Nucleus accumbens (tissue), 56 donors: ENCODE results near the gene OR10A4.
"Not testable (repeated sequence)": the region's sequence is repeated elsewhere in the genome, so short reads cannot be mapped to it uniquely, and the experiment has no call there.

ENCODE experiments used
- DNase-seq, 56 donors: peaks; one replicate each; lab custom pipeline; 2025; lab: John Stamatoyannopoulos, UW

OR10A4 gene

DNA sequence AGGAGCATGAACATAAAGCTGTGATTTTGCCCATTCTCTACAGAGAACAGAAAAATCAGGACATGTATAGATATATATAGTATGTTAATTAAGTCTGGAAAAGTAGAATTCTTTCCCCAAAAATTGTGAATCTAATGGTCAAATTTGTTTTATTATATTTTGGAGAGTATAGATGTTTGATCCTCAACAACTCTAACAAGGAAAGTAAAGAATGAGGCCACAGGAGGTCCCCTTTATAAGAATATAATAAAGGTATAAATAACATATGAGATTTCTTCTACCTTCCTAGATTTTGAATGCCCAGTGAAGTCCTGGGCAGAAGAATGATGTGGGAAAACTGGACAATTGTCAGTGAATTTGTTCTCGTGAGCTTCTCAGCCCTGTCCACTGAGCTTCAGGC, at the start of gene OR10A4:
OR10A4 (plus strand) TSS at position 301 of the 400 bp plus-strand sequence; CDS start at position 324, 23 bp downstream.
- DNase-seq = no peak

DNA sequence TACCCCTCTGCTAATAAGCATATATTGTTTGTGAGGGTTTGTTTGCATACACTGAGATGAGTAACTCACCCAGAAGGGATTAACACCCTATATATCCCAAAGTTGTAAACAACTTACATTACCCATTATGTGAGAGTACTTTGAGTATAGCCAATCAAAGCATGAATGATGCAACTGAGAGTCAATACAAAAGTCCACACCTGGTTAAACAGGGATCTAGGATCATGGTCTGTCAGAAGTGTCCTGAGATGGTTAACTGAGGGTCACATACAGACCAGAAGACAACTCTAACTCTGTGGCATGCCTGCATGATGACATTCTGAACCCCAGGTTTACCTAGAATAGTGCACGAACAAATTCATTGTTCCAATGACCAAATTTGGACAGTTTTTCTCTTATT, 48.3 kb upstream of the OR10A4 start:
- DNase-seq = no peak

GRCh38 chr11:6833356-6833755, 43.1 kb upstream of the OR10A4 start:
- no peak for DNase-seq

GRCh38 chr11:6834021-6834420, 42.4 kb upstream of the OR10A4 start:
- no peak for DNase-seq

DNA sequence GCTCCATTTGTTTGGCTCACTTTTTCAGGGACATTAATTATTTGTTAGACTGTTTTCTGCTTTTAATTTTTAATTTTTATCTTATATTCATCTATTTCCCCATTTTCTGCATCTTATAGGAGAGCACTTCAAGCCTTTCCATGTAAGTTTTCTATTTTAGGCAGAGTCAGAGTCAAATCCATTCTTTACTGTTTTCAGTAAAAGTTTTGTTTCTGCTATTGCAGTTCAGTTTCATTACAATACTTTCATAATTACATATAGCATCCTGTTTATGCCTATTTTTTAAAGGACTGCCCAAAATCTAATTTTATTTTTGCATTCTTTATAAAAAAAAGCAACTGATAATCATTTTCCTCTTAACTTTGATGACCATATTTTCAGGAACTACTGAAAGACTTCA, 34.7 kb upstream of the OR10A4 start:
- DNase-seq = no peak

- DNase-seq = no peak
Observed at GRCh38 chr11:6843670-6844069, 32.8 kb upstream of the OR10A4 start.

DNA sequence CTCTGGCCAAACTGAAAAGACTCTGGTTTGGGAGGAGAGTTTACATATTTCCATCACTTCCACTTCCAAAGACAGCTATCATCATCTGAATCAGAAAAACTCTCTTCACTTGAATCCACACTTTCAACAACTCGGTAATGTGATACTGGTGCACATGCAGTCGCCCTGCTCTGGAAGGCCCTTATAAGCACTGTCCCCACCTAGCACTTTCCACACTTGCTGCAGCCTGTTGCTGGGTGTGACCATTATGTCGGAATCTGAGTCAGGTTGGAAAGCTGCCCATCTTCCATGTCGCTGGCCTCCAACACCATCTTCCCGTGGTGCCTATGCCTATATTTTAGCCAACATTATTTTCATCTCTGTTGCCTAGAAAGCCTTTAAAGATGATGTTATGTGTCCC, 32.1 kb upstream of the OR10A4 start:
- no peak for DNase-seq

DNA sequence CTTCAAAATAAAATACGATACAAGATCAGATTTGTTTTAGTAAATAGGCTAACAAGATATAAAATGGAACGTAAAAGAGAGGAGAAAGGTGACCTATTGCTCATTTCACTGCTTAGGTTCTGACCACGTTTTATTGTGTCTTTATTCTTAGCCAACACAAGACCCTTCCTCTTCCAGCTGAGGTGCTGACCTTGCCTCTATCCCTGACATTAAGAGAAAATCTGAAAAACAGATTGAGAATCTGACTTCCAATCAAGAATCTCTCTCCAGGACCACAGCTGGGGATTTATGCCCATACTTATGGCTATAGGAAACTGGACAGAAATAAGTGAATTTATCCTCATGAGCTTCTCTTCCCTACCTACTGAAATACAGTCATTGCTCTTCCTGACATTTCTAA, 31.0 kb upstream of the OR10A4 start, which contains the start of gene OR10A5:
OR10A5 (plus strand) TSS at position 301 of the 400 bp plus-strand sequence; CDS start at position 301, 0 bp downstream.
- no peak for DNase-seq

GRCh38 chr11:6850526-6850925, 25.9 kb upstream of the OR10A4 start:
- no peak for DNase-seq

GRCh38 chr11:6854801-6855200, 21.6 kb upstream of the OR10A4 start:
- DNase-seq = not testable (repeated sequence)

- no peak for DNase-seq
Observed at GRCh38 chr11:6855971-6856541, 20.4 kb upstream of the OR10A4 start.

DNA sequence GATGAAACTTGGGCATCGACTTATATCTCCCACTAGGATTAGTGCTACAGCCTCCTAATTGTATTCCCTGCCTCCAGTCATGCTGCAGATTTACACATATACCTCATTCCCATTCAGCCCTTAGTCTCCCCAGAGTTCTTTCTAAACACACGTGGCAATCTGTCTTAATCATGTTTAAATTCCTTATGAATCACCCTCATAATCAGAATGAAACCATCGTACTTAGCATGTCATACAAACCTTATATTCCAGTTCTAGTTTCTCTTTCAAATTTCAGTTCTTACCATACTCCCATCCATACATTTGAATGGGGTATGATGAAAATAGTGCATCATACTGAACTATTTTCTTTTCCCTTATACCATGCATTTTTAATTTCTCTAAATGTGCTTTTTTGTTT, 19.6 kb upstream of the OR10A4 start:
- no peak for DNase-seq

DNA sequence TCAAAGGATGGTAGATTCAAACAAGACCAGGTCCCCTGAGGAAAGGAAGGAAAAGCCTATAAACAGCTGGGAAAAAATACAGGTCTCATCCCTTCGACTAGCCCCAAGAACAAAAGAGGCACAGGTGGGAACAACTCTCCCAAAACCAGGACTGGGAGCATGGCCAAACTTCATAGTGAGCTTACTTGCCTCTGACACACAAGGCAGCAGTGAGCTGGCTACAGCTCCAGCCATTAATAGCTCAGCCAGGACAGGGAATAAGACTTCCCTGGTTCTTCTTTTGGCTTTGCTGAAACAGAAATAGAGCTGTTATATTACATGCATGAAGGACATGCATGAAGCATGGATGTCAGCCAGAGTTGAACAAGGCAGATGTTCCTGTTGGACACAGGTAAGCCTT, 13.5 kb upstream of the OR10A4 start, which contains the start of gene OR10A2:
OR10A2 (plus strand) TSS at position 97 of the 400 bp plus-strand sequence. CDS start 6,698 bp downstream, outside the sequence.
- DNase-seq = no peak

- DNase-seq = peak in 5 of 56 donors; percentile 4 to 41 (median 8)
Observed at GRCh38 chr11:6864438-6864837, 12.0 kb upstream of the OR10A4 start.

GRCh38 chr11:6871278-6871677, 5.1 kb upstream of the OR10A4 start:
- DNase-seq = no peak

DNA sequence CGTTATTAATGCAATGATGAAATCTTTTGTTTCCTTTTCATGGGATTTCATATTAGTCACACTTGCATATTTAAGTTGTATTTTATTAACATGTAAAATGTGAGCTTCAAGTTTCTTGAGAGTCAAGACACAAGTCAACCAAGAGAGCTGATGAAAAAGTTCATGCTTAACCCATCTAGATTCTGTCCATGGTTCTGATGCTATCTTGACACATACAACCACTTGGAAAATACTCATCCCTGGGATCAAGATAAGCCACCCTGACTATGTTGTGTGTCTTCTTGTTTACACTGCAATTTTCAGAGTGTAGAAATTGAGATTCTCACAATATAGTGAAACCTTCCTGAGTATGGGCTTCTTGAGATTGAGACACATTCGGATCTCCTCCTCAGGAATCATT, 664 bp upstream of the OR10A4 start:
- no peak for DNase-seq

- DNase-seq = no peak
Observed at GRCh38 chr11:6876914-6877313, 489 bp downstream of the OR10A4 start.

DNA sequence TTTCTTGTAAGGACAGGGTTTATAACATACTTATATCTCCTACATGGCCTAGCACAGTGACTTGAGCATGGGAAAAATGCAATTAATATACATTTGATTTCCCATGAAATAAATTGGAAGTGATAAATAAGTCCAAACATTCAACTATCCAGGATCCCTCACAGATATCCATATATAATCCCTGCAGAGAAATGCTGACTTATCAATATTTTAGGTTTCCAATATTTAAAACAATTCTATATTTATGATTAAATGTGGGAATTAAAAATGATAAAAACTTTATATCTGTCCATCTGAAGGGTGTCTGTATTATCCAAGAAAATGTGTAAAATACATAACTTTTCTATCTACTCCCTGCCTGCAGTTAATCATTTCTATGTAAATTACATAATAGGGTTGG, 6.3 kb downstream of the OR10A4 start:
- DNase-seq = no peak

DNA sequence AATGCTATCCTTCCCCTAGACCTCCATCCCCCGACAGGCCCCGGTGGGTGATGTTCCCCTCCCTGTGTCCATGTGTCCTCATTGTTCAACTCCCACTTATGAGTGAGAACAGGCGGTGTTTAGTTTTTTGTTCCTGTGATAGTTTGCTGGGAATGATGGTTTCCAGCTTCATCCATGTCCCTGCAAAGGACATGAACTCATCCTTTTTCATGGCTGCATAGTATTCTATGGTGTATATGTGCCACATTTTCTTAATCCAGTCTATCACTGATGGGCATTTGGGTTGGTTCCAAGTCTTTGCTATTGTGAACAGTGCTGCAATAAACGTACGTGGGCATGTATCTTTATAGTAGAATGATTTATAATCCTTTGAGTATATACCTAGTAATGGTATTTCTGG, 11.3 kb downstream of the OR10A4 start:
- DNase-seq = not testable (repeated sequence)

DNA sequence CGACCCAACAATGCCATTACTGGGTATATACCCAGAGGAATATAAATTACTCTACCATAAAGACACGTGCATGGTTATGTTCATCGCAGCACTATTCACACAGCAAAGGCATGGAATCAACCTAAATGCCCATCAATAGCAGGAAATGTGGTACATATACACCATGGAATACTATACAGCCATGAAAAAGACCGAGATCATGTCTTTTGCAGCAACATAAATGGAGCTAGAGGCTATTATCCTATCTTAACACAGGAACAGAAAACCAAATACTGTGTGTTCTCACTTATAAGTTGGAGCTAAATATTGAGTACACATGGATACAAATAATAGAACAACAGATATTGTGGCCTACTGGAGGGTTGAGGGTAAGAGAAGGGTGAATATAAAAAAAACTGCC, 12.4 kb downstream of the OR10A4 start:
- DNase-seq = no peak

DNA sequence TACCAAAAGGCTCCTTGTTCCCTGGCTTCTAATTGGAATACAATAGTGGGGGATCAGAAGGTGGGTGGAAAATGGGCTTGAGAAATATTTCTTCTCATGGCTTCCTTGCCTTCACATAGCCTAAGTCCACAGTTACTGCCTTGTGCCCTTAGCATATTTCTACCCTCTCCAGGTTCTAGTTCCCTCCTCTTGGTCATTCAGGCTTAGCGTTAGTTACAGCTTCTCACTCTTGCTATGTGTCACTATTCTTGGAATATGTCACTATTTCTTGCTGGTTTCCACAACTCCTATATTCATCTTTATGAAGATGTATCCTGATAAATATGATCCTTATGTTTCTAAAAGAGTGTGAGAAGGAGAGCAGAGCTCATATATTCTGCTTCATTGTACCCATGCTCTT, 13.4 kb downstream of the OR10A4 start:
- no peak for DNase-seq

DNA sequence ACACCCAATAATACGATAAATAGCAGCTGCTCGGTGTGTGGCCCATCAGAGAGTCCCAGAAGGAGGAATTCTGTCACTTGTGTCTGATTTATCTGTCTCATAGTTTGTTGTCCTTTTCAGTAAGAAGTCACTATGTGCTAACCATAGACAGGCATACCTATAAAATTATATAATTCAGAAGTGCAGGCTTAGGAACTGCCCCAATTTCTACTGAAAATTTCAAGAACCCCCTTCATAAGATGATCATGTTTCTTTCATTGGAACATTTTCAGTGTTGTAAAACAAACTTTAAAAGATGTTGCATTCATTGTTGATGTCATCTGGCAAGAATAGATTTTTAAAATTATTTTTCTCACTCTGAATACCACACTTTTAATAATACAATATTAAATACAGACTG, 16.0 kb downstream of the OR10A4 start, which contains the start of gene OR2D2:
OR2D2 (minus strand) TSS at position 101 of the 400 bp plus-strand sequence; CDS start at position 101, 0 bp downstream.
- no peak for DNase-seq

DNA sequence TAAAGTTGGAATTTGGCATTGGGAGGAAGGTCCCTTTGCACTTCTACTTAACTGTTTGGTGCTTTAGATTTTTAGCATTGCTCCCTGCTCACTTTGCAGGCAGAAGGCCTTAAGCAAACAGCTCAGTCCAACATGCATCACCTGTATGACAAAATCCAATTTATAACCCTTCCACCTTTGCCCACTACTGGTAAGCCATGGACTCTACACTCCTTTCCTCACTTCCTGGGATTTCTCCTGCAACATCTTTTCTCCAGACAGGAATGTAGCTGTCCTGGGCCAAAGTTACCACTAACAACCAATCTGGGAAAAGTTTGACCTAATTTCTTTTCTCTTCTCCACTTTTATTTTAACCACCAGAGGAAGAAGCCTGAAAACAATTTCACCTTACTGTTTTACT, 17.7 kb downstream of the OR10A4 start:
- DNase-seq = no peak
